Activated CD4-positive, alpha-beta memory T cell treated with anti-CD3 and anti-CD28 coated beads for 36 hours (primary cell): Measurements from ENCODE around the gene CDK17. TPM values are rescaled to one million over a fixed set of nuclear protein-coding genes. Genes with fewer than 3 reads are reported as not detected.
"Not testable (repeated sequence)": the region's sequence is repeated elsewhere in the genome, so short reads cannot be mapped to it uniquely, and the experiment has no call there.

ENCODE experiments used
- CTCF ChIA-PET: fragments of 350-600 bp; sonication (Branson Sonifier 250); formaldehyde crosslinking; loops from one replicate; lab custom pipeline; 2021; ENCODE audit warnings: antibody characterized with exemption, inconsistent platforms; lab: Charles Lee
- POLR2A ChIA-PET: fragments of 350-600 bp; sonication (Branson Sonifier 250); formaldehyde crosslinking; loops from one replicate; lab custom pipeline; 2021; ENCODE audit warnings: antibody characterized with exemption; lab: Charles Lee
- DNase-seq: peaks from one replicate; pipeline ENCODE4 v3.0.0-alpha.2; 2020
- H3K27ac Mint-ChIP-seq: one replicate; pipeline ENCODE4 v1.8.0; 2021; ENCODE audit warnings: mixed read lengths
- H3K27me3 Mint-ChIP-seq: one replicate; pipeline ENCODE4 v1.8.0; 2021; ENCODE audit warnings: mixed read lengths
- H3K36me3 Mint-ChIP-seq: one replicate; pipeline ENCODE4 v1.8.0; 2021; ENCODE audit warnings: mixed read lengths
- H3K4me1 Mint-ChIP-seq: one replicate; pipeline ENCODE4 v1.8.0; 2021; ENCODE audit warnings: low read depth, mixed read lengths
- H3K4me3 Mint-ChIP-seq: one replicate; pipeline ENCODE4 v1.8.0; 2021; ENCODE audit warnings: mild to moderate bottlenecking, mixed read lengths
- H3K9me3 Mint-ChIP-seq: one replicate; pipeline ENCODE4 v1.8.0; 2021; ENCODE audit warnings: mixed read lengths
- intact Hi-C: fragments of 100-400 bp; cut with micrococcal nuclease; formaldehyde crosslinking; loops from one replicate; pipeline ENCODE4 v1.15.1; 2023
- total RNA-seq, 2 experiments: library from RNA; stranded (reverse); gene quantifications; one replicate each; pipeline ENCODE4 v1.2.3, GENCODE V29; 2021

CDK17 gene
- total RNA-seq, 2 experiments from 2014 or later, result 34.5 to 35.7 TPM

DNA sequence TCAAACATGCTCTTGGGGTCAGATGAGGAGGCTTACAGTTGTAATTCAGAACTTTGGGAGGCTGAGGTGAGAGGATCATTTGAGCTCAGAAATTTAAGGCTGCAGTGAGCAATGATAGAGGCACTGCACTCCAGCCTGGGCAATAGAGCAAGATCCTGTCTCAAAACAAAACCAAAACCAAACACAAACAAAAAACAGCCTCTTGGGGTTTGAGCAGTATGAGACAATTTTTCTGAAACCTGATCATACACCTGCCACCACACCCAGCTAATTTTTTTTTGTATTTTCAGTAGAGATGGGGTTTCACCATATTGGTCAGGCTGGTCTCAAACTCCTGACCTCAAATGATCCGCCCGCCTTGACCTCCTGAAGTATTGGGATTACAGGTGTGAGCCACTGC, 17.4 kb upstream of the CDK17 start:
- DNase-seq, POLR2A ChIA-PET, intact Hi-C loops, H3K27me3 Mint-ChIP-seq, H3K36me3 Mint-ChIP-seq, H3K4me3 Mint-ChIP-seq, H3K9me3 Mint-ChIP-seq, H3K27ac Mint-ChIP-seq: not testable (repeated sequence)
- peaks cover 31% of the 10 kb centered on the region for H3K4me1 Mint-ChIP-seq
- CTCF ChIA-PET, result interaction anchor here (0.6 to 1.4 kb wide), 3 partner anchors 16 to 99 kb away, joined by 3 to 6 read pairs (median 4); no protein-coding TSS in a partner anchor

DNA sequence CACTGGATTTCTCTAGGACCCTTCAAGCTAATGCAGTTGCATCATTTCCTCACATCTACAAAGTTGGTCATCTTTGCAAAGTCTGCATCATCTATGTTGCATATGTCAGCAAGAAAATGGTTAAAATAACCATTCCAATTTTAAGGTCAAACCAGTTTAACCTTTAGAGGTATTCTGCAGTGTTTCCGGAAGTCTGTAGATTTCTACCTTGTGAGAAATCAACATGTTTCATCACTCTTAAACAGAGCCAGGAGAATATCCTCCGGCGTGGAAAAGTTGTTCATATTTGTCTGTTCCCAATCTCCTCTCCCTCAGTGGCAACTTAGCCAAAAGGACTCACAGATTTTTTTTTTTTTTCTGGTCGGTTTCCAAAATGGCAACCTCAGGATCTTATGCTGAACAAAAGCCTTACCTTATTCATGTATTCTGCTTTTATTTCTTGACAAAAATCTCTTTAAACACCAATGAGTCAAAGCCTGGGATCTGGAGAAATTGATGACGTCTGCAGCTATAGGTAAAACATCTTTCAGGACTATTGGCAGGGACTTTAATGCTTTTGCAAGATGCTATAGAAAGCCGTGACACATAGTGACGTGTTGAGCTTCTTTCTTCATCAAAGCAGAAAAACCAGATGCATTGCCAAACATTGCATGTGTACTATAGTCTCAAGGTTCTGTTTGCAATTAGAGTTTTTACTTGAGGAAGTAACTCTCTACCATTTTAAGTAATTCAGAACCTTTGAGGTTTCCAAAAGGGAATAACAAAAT, 16.0 kb upstream of the CDK17 start:
- peaks cover 29% of the 10 kb centered on the region for H3K4me1 Mint-ChIP-seq
- CTCF ChIA-PET, result interaction anchor here (1.3 to 1.4 kb wide), 2 partner anchors 14 to 100 kb away, joined by 4 to 6 read pairs; no protein-coding TSS in a partner anchor
- no peak overlapping the region for H3K27ac Mint-ChIP-seq

DNA sequence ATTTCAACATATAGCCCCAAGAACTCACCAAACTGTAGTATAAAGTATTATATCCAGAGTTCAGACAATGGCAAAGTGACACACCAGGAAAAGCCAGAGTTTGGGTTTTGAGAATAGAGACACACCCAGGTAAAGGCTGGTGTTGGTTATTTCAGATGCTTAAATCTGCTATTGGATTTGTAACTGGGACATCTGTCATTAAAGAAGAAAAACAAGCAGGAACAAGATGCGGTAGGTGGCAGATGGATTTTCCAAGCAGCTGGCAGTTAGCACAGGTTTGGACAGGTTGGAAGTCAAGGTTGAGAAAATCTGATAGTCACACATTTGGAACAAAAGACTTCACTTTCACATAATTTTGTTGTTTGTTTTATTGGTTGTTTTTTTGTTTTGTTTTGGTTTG, 14.4 kb upstream of the CDK17 start:
- Mint-ChIP-seq H3K27me3 (no peaks in the 10 kb centered on the region), H3K9me3 (no peaks in the 10 kb centered on the region), H3K4me3 (no peak overlapping the region), H3K27ac (no peak overlapping the region), H3K4me1 (peaks cover 15% of the 10 kb centered on the region), H3K36me3 (no peaks in the 10 kb centered on the region)
- POLR2A ChIA-PET, result no interaction called here
- no peak for DNase-seq
- CTCF ChIA-PET, result no interaction called here
- intact Hi-C loops, result no loop called here

More for the DNA sequence above, 16.0 kb upstream of the CDK17 start:
- no peak for DNase-seq
- H3K27me3 Mint-ChIP-seq, result no peaks in the 10 kb centered on the region
- POLR2A ChIA-PET, result no interaction called here
- no peak overlapping the region for H3K4me3 Mint-ChIP-seq
- intact Hi-C loops, result no loop called here
- H3K9me3 Mint-ChIP-seq, result no peaks in the 10 kb centered on the region
- H3K36me3 Mint-ChIP-seq, result no peaks in the 10 kb centered on the region

DNA sequence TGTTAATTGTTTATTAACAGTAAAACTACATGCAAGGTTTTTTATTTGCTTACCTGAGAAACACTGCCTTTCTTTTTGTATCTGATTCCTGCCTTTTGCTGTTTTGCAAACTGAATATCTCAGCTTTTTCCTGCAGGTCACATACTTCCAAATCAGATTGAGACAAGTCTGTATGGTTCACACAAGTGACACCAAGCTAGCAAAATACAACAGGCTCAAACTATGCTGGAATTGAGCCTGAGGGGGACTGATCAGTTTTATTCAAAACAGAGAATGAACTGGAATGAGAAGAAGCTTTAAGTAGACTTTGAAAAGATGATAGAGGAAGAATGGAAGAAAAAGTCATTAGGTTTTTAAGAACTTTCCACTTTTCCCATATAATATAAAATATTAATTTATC, 12.2 kb upstream of the CDK17 start:
- Mint-ChIP-seq H3K27me3 (no peaks in the 10 kb centered on the region), H3K4me1 (peaks cover 8% of the 10 kb centered on the region), H3K36me3 (no peaks in the 10 kb centered on the region), H3K9me3 (no peaks in the 10 kb centered on the region), H3K27ac (no peak overlapping the region), H3K4me3 (no peak overlapping the region)
- ChIA-PET POLR2A (no interaction called here), CTCF (interaction anchor here (1.0 kb wide), 1 partner anchor 51 kb away, joined by 3 read pairs; no protein-coding TSS in a partner anchor)
- DNase-seq, result no peak
- intact Hi-C loops, result no loop called here

DNA sequence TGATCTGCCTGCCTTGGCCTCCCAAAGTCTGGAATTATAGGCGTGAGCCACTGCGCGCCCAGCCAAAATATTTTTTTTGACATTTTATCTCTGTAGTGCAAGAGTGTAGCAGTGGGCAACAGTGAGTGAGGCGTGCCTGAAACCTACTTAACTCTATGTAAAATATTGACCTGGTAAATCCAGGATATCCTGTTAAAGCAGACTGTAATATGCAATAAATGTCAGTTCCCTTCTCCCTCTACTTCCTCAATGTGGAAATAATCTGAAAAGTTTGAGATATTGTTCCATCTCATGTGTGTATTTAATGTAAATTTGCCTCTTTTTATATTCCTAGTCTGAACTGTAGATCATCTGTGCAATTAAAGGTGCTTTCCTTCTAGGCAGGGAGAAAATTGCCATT, 9.5 kb upstream of the CDK17 start:
- H3K4me3 Mint-ChIP-seq, result no peak overlapping the region
- no peaks in the 10 kb centered on the region for H3K9me3 Mint-ChIP-seq
- peaks cover 4% of the 10 kb centered on the region for H3K4me1 Mint-ChIP-seq
- H3K27ac Mint-ChIP-seq, result no peak overlapping the region
- no peaks in the 10 kb centered on the region for H3K27me3 Mint-ChIP-seq
- CTCF ChIA-PET, result interaction anchor here (0.8 kb wide), 1 partner anchor 10 kb away, joined by 3 read pairs; the partner anchor contains the start of gene CDK17
- POLR2A ChIA-PET, result no interaction called here
- intact Hi-C loops, result no loop called here
- no peak for DNase-seq
- no peaks in the 10 kb centered on the region for H3K36me3 Mint-ChIP-seq

DNA sequence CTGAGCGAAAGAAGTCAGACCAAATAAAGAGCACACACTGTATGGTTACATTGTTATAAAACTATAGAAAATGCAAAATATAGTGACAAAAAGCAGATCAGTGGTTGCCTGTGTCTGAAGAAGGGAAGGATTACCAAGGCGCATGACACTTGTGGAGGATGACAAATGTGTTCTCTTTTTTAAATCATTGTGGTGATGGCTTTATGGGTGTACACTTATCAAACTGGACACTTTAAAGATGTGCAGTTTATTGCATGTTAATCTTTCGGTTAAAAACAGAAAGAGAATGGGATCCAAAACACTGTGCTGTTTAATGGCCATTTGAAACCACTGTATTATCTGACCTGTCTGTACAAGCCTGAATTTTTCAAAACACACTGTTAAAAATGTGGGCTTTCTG, 8.8 kb upstream of the CDK17 start:
- H3K27me3 Mint-ChIP-seq, result no peaks in the 10 kb centered on the region
- ChIA-PET POLR2A (no interaction called here), CTCF (no interaction called here)
- no peak overlapping the region for H3K4me3 Mint-ChIP-seq
- H3K36me3 Mint-ChIP-seq, result no peaks in the 10 kb centered on the region
- no peaks in the 10 kb centered on the region for H3K9me3 Mint-ChIP-seq
- no peak overlapping the region for H3K27ac Mint-ChIP-seq
- DNase-seq, result no peak
- peaks cover 4% of the 10 kb centered on the region for H3K4me1 Mint-ChIP-seq
- intact Hi-C loops, result no loop called here

DNA sequence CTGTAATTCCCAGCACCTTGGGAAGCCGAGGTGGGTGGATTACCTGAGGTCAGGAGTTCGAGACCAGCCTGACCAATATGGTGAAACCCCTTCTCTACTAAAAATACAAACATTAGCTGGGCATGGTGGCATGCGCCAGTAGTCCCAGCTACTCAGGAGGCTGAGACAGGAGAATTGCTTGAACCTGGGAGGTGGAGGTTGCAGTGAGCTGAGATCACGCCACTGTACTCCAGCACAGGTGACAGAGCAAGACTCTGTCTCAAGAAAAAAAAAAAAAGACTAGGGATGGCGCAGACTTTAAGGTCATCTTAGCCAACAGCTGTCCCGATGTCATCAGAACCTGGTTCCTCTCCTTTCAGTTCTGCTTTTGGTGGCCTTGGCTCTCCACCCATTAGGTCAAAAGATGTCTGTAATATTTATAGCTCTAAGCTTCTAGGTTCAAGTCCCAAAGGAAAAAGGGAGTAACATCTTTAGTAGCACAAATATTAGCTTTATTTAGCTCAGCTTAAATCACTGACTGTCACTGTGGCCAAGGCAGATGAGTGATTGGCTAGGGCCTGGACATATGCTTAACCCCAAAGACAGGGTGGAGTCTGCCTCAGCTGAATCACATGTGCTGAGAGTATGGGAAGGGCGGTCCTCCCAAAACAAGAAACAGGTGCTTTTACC, 7.3 kb upstream of the CDK17 start:
- DNase-seq, H3K36me3 Mint-ChIP-seq, CTCF ChIA-PET, H3K27ac Mint-ChIP-seq, H3K27me3 Mint-ChIP-seq, intact Hi-C loops, H3K4me1 Mint-ChIP-seq, H3K4me3 Mint-ChIP-seq, H3K9me3 Mint-ChIP-seq: not testable (repeated sequence)
- POLR2A ChIA-PET, result interaction anchor here (0.7 kb wide), 1 partner anchor 498 kb away, joined by 4 read pairs; no protein-coding TSS in a partner anchor

DNA sequence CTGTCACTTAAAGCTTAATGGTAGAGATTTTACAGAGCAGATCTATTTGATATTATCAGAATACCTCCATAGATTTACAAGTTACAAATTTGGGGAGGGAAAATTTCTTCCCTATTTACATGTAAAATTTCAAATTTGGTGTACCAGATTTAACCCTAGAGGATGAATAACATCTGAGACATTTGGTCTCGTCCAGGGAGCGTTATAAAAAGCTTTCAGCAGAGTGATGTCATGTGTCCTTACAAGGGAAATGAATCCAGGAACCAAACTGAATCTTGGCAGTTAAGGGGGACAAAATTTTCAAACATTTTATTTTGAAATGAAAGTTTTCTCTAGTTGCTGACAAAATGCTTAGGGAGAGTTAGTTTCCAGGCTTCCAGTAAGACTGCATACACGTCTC, 4.5 kb upstream of the CDK17 start:
- Mint-ChIP-seq H3K4me1 (peaks cover 13% of the 10 kb centered on the region), H3K27me3 (no peaks in the 10 kb centered on the region), H3K36me3 (no peaks in the 10 kb centered on the region), H3K27ac (no peak overlapping the region), H3K9me3 (no peaks in the 10 kb centered on the region), H3K4me3 (no peak overlapping the region)
- intact Hi-C loops, result loop anchor here (5.0 kb wide), 1 partner anchor 98 kb away; no protein-coding TSS in a partner anchor
- DNase-seq, result no peak
- POLR2A ChIA-PET, result interaction anchor here (0.6 kb wide), 1 partner anchor 30 kb away, joined by 5 read pairs; no protein-coding TSS in a partner anchor
- CTCF ChIA-PET, result interaction anchor here (0.7 to 1.1 kb wide), 2 partner anchors 111 to 118 kb away, joined by 3 read pairs; no protein-coding TSS in a partner anchor

DNA sequence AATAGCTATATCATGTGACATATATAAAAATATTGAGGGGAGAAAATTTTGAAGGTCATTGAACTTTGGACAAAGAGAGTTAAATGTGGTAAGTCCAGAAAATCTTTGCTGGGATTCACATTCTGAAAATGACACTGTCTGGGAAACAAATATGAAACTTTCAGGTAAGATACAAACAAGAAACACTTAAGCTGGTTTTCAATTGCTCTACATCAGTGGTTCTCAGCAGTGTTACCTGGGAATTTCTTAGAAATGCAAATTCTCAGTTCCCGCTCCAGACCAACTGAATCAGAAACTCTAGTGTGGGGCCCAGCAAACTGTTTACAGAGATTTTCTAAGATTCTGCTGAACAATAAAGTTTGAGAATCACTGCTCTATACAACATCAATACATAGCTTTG, 3.6 kb upstream of the CDK17 start:
- no peak overlapping the region for H3K27ac Mint-ChIP-seq
- no peaks in the 10 kb centered on the region for H3K27me3 Mint-ChIP-seq
- POLR2A ChIA-PET, result interaction anchor here (0.6 kb wide), 1 partner anchor 29 kb away, joined by 5 read pairs; no protein-coding TSS in a partner anchor
- no peak for DNase-seq
- no peaks in the 10 kb centered on the region for H3K9me3 Mint-ChIP-seq
- peaks cover 2% of the 10 kb centered on the region for H3K36me3 Mint-ChIP-seq
- CTCF ChIA-PET, result interaction anchor here (0.8 to 1.4 kb wide), 3 partner anchors 42 to 343 kb away, joined by 3 to 4 read pairs (median 3); no protein-coding TSS in a partner anchor
- intact Hi-C loops, result loop anchor here (5.0 kb wide), 1 partner anchor 98 kb away; no protein-coding TSS in a partner anchor
- H3K4me1 Mint-ChIP-seq, result peaks cover 13% of the 10 kb centered on the region
- H3K4me3 Mint-ChIP-seq, result no peak overlapping the region

DNA sequence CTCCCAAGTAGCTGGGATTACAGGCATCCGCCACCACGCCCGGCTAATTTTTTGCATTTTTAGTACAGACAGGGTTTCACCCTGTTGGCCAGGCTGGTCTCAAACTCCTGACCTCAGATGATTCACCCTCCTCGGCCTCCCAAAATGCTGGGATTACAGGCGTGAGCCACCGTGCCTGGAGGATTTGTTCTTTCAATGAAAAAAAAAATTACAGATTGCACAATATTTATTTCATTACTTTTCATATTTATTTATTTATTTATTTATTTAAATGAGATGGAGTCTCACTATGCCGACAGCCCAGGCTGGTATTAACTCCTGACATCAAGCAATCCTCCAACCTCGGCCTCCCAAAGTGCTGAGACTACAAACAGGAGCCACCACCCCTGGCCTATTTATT, 2.3 kb upstream of the CDK17 start:
- H3K27me3 Mint-ChIP-seq, H3K27ac Mint-ChIP-seq, H3K4me3 Mint-ChIP-seq, POLR2A ChIA-PET, H3K9me3 Mint-ChIP-seq, DNase-seq, H3K36me3 Mint-ChIP-seq: not testable (repeated sequence)
- intact Hi-C loops, result loop anchor here (5.0 kb wide), 1 partner anchor 100 kb away; no protein-coding TSS in a partner anchor
- CTCF ChIA-PET, result interaction anchor here (1.2 to 5.3 kb wide), 6 partner anchors 11 to 130 kb away, joined by 3 to 42 read pairs (median 6); no protein-coding TSS in a partner anchor
- H3K4me1 Mint-ChIP-seq, result peaks cover 16% of the 10 kb centered on the region

DNA sequence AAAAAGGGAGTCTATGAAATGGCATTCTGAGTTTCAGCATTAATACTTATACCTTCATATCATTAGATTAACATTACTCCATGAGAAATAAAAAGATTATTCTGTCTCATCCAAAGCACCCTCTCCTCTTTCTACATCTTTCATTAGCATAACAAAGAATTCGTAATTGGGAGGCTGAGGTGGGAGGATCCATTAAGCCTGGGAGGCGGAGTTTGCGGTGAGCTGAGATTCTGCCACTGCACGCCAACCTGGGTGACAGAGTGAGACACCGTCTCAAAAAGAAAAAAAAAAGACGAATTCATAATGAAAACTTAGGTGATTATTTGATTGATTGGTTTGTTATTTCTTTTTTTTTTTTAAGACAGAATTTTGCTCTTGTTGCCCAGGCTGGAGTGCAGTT, 1.8 kb upstream of the CDK17 start:
- Mint-ChIP-seq H3K27ac (no peak overlapping the region), H3K27me3 (no peaks in the 10 kb centered on the region), H3K36me3 (peaks cover 2% of the 10 kb centered on the region), H3K4me3 (no peak overlapping the region), H3K9me3 (no peaks in the 10 kb centered on the region), H3K4me1 (peaks cover 21% of the 10 kb centered on the region)
- POLR2A ChIA-PET, result no interaction called here
- CTCF ChIA-PET, result interaction anchor here (0.7 to 5.3 kb wide), 12 partner anchors 11 to 134 kb away, joined by 3 to 42 read pairs (median 6); no protein-coding TSS in a partner anchor
- intact Hi-C loops, result loop anchor here (5.0 kb wide), 1 partner anchor 100 kb away; no protein-coding TSS in a partner anchor
- peak; percentile 53 for DNase-seq
